SK-N-SH (cell line): ENCODE results near the gene NUCB1. TPM values are rescaled to one million over a fixed set of nuclear protein-coding genes. Genes with fewer than 3 reads are reported as not detected.

Experiments used
- CTCF ChIA-PET: fragments of 300-600, 350-600 bp; formaldehyde crosslinking; extraction: SDS; loops from one replicate; lab custom pipeline; 2021; lab: Yijun Ruan, JAX
- POLR2A ChIA-PET: fragments of 350-600 bp; sonication (Branson Sonifier 250); formaldehyde crosslinking; extraction: SDS; loops from one replicate; lab custom pipeline; 2020; ENCODE audit warnings: antibody characterized with exemption, inconsistent platforms; lab: Yijun Ruan, JAX
- DNase-seq: peaks from one replicate; pipeline ENCODE4 v3.0.0; 2012
- H2AFZ ChIP-seq: fragments of 200-600 bp; sonication (generic); 2 replicates; pipeline ENCODE4 v1.8.1; 2016; ENCODE audit warnings: antibody characterized with exemption, mild to moderate bottlenecking, low read depth
- H3F3A ChIP-seq: fragments of 200-600 bp; sonication (generic); replicated peaks from 2 replicates; pipeline ENCODE3; 2016; ENCODE audit warnings: antibody characterized with exemption, mild to moderate bottlenecking; ENCODE audit not compliant: insufficient read depth
- H3K27ac ChIP-seq, 2 experiments: fragments of 200-500 bp in 1 of 2; fragments of 200-600 bp in 1 of 2; sonication (Bioruptor generic) in 1 of 2; sonication (generic), shearing (Covaris generic) in 1 of 2; 2 replicates each; pipeline versions ENCODE4 v1.5.1 to v1.6.1; 2014 to 2016; ENCODE audit warnings: low read depth in 2 of 2, inconsistent platforms in 1 of 2, low read length in 1 of 2, mild to moderate bottlenecking in 1 of 2, mixed read lengths in 1 of 2
- H3K27me3 ChIP-seq: fragments of 200-600 bp; sonication (generic), shearing (Covaris generic); 2 replicates; pipeline ENCODE4 v1.6.1; 2016; ENCODE audit warnings: mixed run types; ENCODE audit not compliant: insufficient read depth
- H3K36me3 ChIP-seq, 2 experiments: fragments of 200-500 bp in 1 of 2; fragments of 200-600 bp in 1 of 2; sonication (Bioruptor generic) in 1 of 2; sonication (generic) in 1 of 2; replicated peaks in 1 of 2; 2 replicates each; pipeline versions ENCODE3 to v1.5.1; 2014 to 2016; ENCODE audit warnings: low read length in 1 of 2, mild to moderate bottlenecking in 1 of 2; ENCODE audit not compliant: insufficient read depth in 2 of 2, control insufficient read depth in 1 of 2
- H3K4me1 ChIP-seq, 2 experiments: fragments of 200-500 bp in 1 of 2; fragments of 200-600 bp in 1 of 2; sonication (Bioruptor generic) in 1 of 2; sonication (generic), shearing (Covaris generic) in 1 of 2; 2 replicates each; pipeline versions ENCODE4 v1.5.1 to v1.6.1; 2014 to 2016; ENCODE audit warnings: low read depth in 1 of 2, low read length in 1 of 2, mixed run types in 1 of 2; ENCODE audit not compliant: insufficient read depth in 2 of 2, control insufficient read depth in 1 of 2
- H3K4me2 ChIP-seq: fragments of 200-600 bp; sonication (generic), shearing (Covaris generic); 2 replicates; pipeline ENCODE4 v1.6.1; 2017; ENCODE audit warnings: mixed run types
- H3K4me3 ChIP-seq, 2 experiments: fragments of 200-500 bp in 1 of 2; fragments of 200-600 bp in 1 of 2; sonication (Bioruptor generic) in 1 of 2; sonication (generic), shearing (Covaris generic) in 1 of 2; 2 replicates each; pipeline versions ENCODE4 v1.5.1 to v1.8.1; 2014 to 2016; ENCODE audit warnings: low read depth in 2 of 2, inconsistent platforms in 1 of 2, low read length in 1 of 2, mild to moderate bottlenecking in 1 of 2, mixed read lengths in 1 of 2, moderate library complexity in 1 of 2
- H3K79me2 ChIP-seq: fragments of 200-600 bp; sonication (generic); 2 replicates; pipeline ENCODE4 v1.8.1; 2017; ENCODE audit warnings: mild to moderate bottlenecking; ENCODE audit not compliant: insufficient read depth
- H3K9ac ChIP-seq: fragments of 200-600 bp; sonication (generic); 2 replicates; pipeline ENCODE4 v1.6.1; 2017; ENCODE audit warnings: mixed run types
- H3K9me2 ChIP-seq: fragments of 200-600 bp; sonication (generic); 2 replicates; pipeline ENCODE4 v1.6.1; 2017; ENCODE audit warnings: mixed run types
- H3K9me3 ChIP-seq: fragments of 200-600 bp; sonication (generic); 2 replicates; pipeline ENCODE4 v1.6.1; 2017; ENCODE audit warnings: mixed run types, mild to moderate bottlenecking, moderate library complexity
- H4K20me1 ChIP-seq: fragments of 200-600 bp; sonication (generic); 2 replicates; pipeline ENCODE4 v1.6.1; 2017; ENCODE audit warnings: mild to moderate bottlenecking, mixed run types; ENCODE audit not compliant: insufficient read depth
- CHD2 ChIP-seq: fragments of 150-350 bp; IDR thresholded peaks from 2 replicates; pipeline ENCODE4 v1.6.1; 2018; ENCODE audit warnings: low read length; ENCODE audit not compliant: partially characterized antibody
- EZH2phosphoT487 ChIP-seq: fragments of 200-600 bp; sonication (generic); IDR thresholded peaks from 2 replicates; pipeline ENCODE4 v1.6.1; 2017; ENCODE audit warnings: low read depth, mixed run types, mild to moderate bottlenecking, antibody characterized with exemption, moderate library complexity, borderline replicate concordance
- FOSL2 ChIP-seq: IDR thresholded peaks from 2 replicates; pipeline ENCODE4 v1.4.0; 2012; ENCODE audit warnings: low read depth, mild to moderate bottlenecking, moderate library complexity, borderline replicate concordance
- FOXM1 ChIP-seq: IDR thresholded peaks from 2 replicates; pipeline ENCODE4 v1.4.0; 2012; ENCODE audit warnings: low read depth, mild to moderate bottlenecking
- GABPA ChIP-seq: IDR thresholded peaks from 2 replicates; pipeline ENCODE4 v1.4.0; 2012; ENCODE audit warnings: low read depth, mild to moderate bottlenecking
- MXI1 ChIP-seq: IDR thresholded peaks from 2 replicates; pipeline ENCODE4 v1.6.1; 2012; ENCODE audit warnings: mild to moderate bottlenecking, low read depth, low read length, improper control_type of control experiment
- NFIC ChIP-seq: IDR thresholded peaks from 2 replicates; pipeline ENCODE4 v1.4.0; 2012; ENCODE audit warnings: borderline replicate concordance
- NRF1 ChIP-seq: IDR thresholded peaks from 2 replicates; pipeline ENCODE4 v1.6.1; 2012; ENCODE audit warnings: low read depth, mild to moderate bottlenecking, low read length
- RFX5 ChIP-seq: IDR thresholded peaks from 2 replicates; pipeline ENCODE4 v1.6.1; 2012; ENCODE audit warnings: mild to moderate bottlenecking, improper control_type of control experiment, low read length
- RXRA ChIP-seq: IDR thresholded peaks from 2 replicates; pipeline ENCODE4 v1.4.0; 2012; ENCODE audit warnings: low read depth, mild to moderate bottlenecking, borderline replicate concordance
- SMC3 ChIP-seq: IDR thresholded peaks from 2 replicates; pipeline ENCODE4 v1.6.1; 2012; ENCODE audit warnings: low read depth, low read length, improper control_type of control experiment
- TAF1 ChIP-seq: IDR thresholded peaks from 2 replicates; pipeline ENCODE4 v1.6.1; 2012; ENCODE audit warnings: low read depth, mild to moderate bottlenecking, low read length, moderate library complexity, borderline replicate concordance
- TEAD4 ChIP-seq: IDR thresholded peaks from 2 replicates; pipeline ENCODE4 v1.4.0; 2012; ENCODE audit warnings: mild to moderate bottlenecking, borderline replicate concordance; ENCODE audit not compliant: insufficient read depth
- WGBS: methylation state at CpG from one replicate; pipeline ENCODE4 v1.1.6; 2017; ENCODE audit warnings: low lambda C conversion rate; 5-methylcytosine and 5-hydroxymethylcytosine counted together
- polyA plus RNA-seq, 3 experiments: library from polyadenylated mRNA; depleted of rRNA; stranded (reverse); fragments of >200 nt; gene quantifications; 2 replicates each; pipeline ENCODE4 v1.2.3, GENCODE V29; 2012
- TF ChIP-seq, protein P1 (sequence below): IDR thresholded peaks from 2 replicates; pipeline ENCODE4; 2012
- TF ChIP-seq, protein P2 (sequence below): IDR thresholded peaks from 2 replicates; pipeline ENCODE4 v1.4.0; 2012; ENCODE audit warnings: low read depth
- TF ChIP-seq, protein P3 (sequence below): fragments of 200-600 bp; sonication (generic); IDR thresholded peaks from 2 replicates; pipeline ENCODE4 v1.6.1; 2017; ENCODE audit warnings: antibody characterized with exemption, mild to moderate bottlenecking, moderate library complexity
- TF ChIP-seq, protein P4 (sequence below): IDR thresholded peaks from 2 replicates; pipeline ENCODE4 v1.6.1; 2012; ENCODE audit warnings: mild to moderate bottlenecking, low read depth, low read length, moderate library complexity
- TF ChIP-seq, protein P5 (sequence below): IDR thresholded peaks from 2 replicates; pipeline ENCODE4 v1.4.0; 2012; ENCODE audit warnings: low read depth, borderline replicate concordance

The NUCB1 gene
- polyA plus RNA-seq, 1 of the 3 experiments (the other 2 are of a cell fraction), result 397 TPM

DNA sequence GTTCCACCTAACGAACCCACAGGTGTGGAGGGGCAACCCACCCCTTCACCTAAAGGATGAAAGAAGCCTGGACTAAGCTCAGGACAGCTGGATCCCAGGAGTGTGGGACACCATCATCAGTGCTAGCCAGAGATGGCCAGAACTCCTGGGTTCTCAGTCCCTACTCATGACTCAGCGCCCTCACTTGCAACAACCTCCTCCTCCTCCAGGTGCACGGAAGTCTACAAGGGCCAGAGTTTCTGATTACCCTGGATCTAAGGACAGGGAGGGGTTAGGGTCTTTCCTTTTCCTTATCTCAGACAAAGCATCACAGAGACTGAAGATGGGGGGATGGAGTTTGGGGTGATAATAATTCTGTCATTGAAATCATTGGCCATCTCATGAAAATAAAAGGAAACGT is 9.6 kb upstream of the NUCB1 start:
- H3K9me2 ChIP-seq, result no peaks in the 10 kb centered on the region
- DNase-seq, result no peak
- ChIA-PET CTCF (no interaction called here), POLR2A (no interaction called here)
- H3K4me2 ChIP-seq, result no peak overlapping the region
- no peaks in the 10 kb centered on the region for H3K79me2 ChIP-seq
- H3K4me1 ChIP-seq, result no peaks in the 10 kb centered on the region
- no peak overlapping the region for H3K27ac ChIP-seq
- TF ChIP-seq TEAD4, result no peak
- no peak for TF ChIP-seq NRF1
- H2AFZ ChIP-seq, result no peak overlapping the region
- no peaks in the 10 kb centered on the region for H3K27me3 ChIP-seq
- H3F3A ChIP-seq, result no peaks in the 10 kb centered on the region
- no peaks in the 10 kb centered on the region for H3K36me3 ChIP-seq
- no peak overlapping the region for H3K9ac ChIP-seq
- H4K20me1 ChIP-seq, result no peaks in the 10 kb centered on the region
- H3K4me3 ChIP-seq, result no peak overlapping the region
- no peaks in the 10 kb centered on the region for H3K9me3 ChIP-seq
- 83% methylated on average over 4 of the region's 4 CpGs for WGBS

DNA sequence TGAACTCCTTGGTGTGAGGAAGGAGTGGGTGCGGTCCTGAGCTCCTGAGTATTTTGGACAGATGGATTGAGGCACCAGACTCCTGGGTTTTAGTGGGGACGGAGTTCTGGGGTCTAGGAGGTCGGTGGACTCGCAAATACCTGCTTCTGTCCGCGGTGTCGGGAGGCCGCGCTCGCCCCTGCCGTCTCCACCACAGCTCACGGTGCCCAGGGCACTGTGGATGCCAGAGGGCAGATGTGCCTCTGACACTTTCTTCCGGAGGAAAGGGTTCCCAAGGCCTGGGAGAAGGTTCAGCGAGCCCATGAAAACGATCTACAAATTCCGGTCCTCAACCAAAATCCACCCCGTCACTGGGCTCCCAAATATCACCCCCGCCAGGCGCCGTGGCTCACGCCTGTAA is 4.9 kb upstream of the NUCB1 start:
- H3K4me2 ChIP-seq, result no peak overlapping the region
- H3K4me3 ChIP-seq, result no peak overlapping the region
- H3K27me3 ChIP-seq, result no peaks in the 10 kb centered on the region
- peaks cover 0 to 2% of the 10 kb centered on the region in 2 experiments; a peak in 1 of 4 replicates for H3K4me1 ChIP-seq
- no peak for DNase-seq
- ChIA-PET POLR2A (no interaction called here), CTCF (no interaction called here)
- H4K20me1 ChIP-seq, result no peaks in the 10 kb centered on the region
- H3F3A ChIP-seq, result peaks cover 9% of the 10 kb centered on the region
- no peak overlapping the region for H3K9ac ChIP-seq
- H3K9me3 ChIP-seq, result no peaks in the 10 kb centered on the region
- no peaks in the 10 kb centered on the region for H3K9me2 ChIP-seq
- H3K27ac ChIP-seq, result no peak overlapping the region
- 95% methylated on average over 21 of the region's 21 CpGs for WGBS
- H3K36me3 ChIP-seq, result no peaks in the 10 kb centered on the region
- TF ChIP-seq MXI1, result no peak
- no peak for TF ChIP-seq CHD2
- no peak for TF ChIP-seq RFX5
- TF ChIP-seq SMC3, result no peak
- TF ChIP-seq, protein P1, sequence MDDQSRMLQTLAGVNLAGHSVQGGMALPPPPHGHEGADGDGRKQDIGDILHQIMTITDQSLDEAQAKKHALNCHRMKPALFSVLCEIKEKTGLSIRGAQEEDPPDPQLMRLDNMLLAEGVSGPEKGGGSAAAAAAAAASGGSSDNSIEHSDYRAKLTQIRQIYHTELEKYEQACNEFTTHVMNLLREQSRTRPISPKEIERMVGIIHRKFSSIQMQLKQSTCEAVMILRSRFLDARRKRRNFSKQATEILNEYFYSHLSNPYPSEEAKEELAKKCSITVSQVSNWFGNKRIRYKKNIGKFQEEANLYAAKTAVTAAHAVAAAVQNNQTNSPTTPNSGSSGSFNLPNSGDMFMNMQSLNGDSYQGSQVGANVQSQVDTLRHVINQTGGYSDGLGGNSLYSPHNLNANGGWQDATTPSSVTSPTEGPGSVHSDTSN, result no peak
- TF ChIP-seq GABPA, result no peak
- no peak for TF ChIP-seq NFIC
- TF ChIP-seq, protein P2, sequence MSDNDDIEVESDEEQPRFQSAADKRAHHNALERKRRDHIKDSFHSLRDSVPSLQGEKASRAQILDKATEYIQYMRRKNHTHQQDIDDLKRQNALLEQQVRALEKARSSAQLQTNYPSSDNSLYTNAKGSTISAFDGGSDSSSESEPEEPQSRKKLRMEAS, result no peak
- TF ChIP-seq, protein P3, sequence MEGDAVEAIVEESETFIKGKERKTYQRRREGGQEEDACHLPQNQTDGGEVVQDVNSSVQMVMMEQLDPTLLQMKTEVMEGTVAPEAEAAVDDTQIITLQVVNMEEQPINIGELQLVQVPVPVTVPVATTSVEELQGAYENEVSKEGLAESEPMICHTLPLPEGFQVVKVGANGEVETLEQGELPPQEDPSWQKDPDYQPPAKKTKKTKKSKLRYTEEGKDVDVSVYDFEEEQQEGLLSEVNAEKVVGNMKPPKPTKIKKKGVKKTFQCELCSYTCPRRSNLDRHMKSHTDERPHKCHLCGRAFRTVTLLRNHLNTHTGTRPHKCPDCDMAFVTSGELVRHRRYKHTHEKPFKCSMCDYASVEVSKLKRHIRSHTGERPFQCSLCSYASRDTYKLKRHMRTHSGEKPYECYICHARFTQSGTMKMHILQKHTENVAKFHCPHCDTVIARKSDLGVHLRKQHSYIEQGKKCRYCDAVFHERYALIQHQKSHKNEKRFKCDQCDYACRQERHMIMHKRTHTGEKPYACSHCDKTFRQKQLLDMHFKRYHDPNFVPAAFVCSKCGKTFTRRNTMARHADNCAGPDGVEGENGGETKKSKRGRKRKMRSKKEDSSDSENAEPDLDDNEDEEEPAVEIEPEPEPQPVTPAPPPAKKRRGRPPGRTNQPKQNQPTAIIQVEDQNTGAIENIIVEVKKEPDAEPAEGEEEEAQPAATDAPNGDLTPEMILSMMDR, result no peak
- TF ChIP-seq TAF1, result no peak
- TF ChIP-seq FOSL2, result no peak
- no peak for TF ChIP-seq RXRA
- TF ChIP-seq, protein P4, sequence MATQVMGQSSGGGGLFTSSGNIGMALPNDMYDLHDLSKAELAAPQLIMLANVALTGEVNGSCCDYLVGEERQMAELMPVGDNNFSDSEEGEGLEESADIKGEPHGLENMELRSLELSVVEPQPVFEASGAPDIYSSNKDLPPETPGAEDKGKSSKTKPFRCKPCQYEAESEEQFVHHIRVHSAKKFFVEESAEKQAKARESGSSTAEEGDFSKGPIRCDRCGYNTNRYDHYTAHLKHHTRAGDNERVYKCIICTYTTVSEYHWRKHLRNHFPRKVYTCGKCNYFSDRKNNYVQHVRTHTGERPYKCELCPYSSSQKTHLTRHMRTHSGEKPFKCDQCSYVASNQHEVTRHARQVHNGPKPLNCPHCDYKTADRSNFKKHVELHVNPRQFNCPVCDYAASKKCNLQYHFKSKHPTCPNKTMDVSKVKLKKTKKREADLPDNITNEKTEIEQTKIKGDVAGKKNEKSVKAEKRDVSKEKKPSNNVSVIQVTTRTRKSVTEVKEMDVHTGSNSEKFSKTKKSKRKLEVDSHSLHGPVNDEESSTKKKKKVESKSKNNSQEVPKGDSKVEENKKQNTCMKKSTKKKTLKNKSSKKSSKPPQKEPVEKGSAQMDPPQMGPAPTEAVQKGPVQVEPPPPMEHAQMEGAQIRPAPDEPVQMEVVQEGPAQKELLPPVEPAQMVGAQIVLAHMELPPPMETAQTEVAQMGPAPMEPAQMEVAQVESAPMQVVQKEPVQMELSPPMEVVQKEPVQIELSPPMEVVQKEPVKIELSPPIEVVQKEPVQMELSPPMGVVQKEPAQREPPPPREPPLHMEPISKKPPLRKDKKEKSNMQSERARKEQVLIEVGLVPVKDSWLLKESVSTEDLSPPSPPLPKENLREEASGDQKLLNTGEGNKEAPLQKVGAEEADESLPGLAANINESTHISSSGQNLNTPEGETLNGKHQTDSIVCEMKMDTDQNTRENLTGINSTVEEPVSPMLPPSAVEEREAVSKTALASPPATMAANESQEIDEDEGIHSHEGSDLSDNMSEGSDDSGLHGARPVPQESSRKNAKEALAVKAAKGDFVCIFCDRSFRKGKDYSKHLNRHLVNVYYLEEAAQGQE, result no peak
- TF ChIP-seq, protein P5, sequence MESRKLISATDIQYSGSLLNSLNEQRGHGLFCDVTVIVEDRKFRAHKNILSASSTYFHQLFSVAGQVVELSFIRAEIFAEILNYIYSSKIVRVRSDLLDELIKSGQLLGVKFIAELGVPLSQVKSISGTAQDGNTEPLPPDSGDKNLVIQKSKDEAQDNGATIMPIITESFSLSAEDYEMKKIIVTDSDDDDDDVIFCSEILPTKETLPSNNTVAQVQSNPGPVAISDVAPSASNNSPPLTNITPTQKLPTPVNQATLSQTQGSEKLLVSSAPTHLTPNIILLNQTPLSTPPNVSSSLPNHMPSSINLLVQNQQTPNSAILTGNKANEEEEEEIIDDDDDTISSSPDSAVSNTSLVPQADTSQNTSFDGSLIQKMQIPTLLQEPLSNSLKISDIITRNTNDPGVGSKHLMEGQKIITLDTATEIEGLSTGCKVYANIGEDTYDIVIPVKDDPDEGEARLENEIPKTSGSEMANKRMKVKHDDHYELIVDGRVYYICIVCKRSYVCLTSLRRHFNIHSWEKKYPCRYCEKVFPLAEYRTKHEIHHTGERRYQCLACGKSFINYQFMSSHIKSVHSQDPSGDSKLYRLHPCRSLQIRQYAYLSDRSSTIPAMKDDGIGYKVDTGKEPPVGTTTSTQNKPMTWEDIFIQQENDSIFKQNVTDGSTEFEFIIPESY, result no peak
- TF ChIP-seq FOXM1, result no peak
- no peak for TF ChIP-seq EZH2phosphoT487
- H2AFZ ChIP-seq, result no peak overlapping the region
- peaks cover under 1% of the 10 kb centered on the region; the same call in 1 of the 2 replicates for H3K79me2 ChIP-seq
